ENCODE measurements around the gene CRYAB. TPM values are rescaled to one million over a fixed set of nuclear protein-coding genes. Genes with fewer than 3 reads are reported as not detected.

Gene CRYAB
- total RNA-seq, 2 experiments from 2014 or later, result not detected

- Mint-ChIP-seq H3K9me3 (no peaks in the 10 kb centered on the region), H3K27ac (peak within 1 kb of the TSS; percentile 94)
- POLR2A ChIA-PET, result interaction anchor here (1.5 to 2.3 kb wide), 3 partner anchors 9 to 103 kb away, joined by 4 to 14 read pairs (median 8); partner anchors contain the start of gene ALG9
These were observed 32.5 kb downstream of the CRYAB start, which contains the start of the genes CFAP68 and FDXACB1 for GRCh38 chr11:111878849-111879636. CFAP68 (plus strand) TSS chr11:111879541; CDS start chr11:111879561, 20 bp downstream. FDXACB1 (minus strand) TSS chr11:111879165; CDS start chr11:111879132, 33 bp downstream.

DNA sequence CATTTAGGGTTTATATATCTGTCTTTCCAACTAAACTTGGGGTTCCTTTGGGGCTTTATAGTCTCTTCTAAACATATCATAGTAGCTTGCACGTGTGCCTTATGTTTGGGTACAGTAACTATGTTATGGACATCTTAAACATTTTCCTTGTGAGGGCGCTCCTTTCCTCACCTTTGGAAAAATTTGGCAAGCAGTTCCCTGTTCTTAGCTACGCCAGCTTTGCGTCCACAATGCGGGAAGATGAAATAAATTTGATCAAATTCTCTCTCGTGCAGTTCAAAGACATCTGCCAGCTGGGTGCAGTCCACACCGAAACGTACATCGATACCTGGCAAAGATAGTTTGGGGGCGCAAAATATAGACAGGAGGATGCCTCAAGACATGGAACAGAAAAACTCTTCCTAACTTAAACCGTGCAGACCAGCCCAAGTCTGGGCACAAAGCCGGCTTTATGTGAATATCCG lies 33.2 kb downstream of the CRYAB start:
- no peak for DNase-seq
- Mint-ChIP-seq H3K27ac (peak overlapping the region; percentile 94), H3K4me1 (peaks cover 25% of the 10 kb centered on the region), H3K9me3 (no peaks in the 10 kb centered on the region), H3K4me3 (peak overlapping the region; percentile 89), H3K27me3 (no peaks in the 10 kb centered on the region), H3K36me3 (ENCODE audit: low read depth) (peaks cover 4% of the 10 kb centered on the region)
- ChIA-PET POLR2A (interaction anchor here (1.2 to 1.5 kb wide), 2 partner anchors 104 to 196 kb away, joined by 3 to 4 read pairs; no protein-coding TSS in a partner anchor), CTCF (interaction anchor here (0.6 to 1.5 kb wide), 5 partner anchors 9 to 206 kb away, joined by 3 to 7 read pairs (median 5); no protein-coding TSS in a partner anchor)

More at GRCh38 chr11:111878849-111879636, 32.5 kb downstream of the CRYAB start, which contains the start of the genes CFAP68 and FDXACB1:
- peak within 1 kb of the TSS; percentile 89 for H3K4me3 Mint-ChIP-seq
- peak; percentile 95 for DNase-seq
- peaks cover 4% of the 10 kb centered on the region for H3K36me3 Mint-ChIP-seq (ENCODE audit: low read depth)
- H3K27me3 Mint-ChIP-seq, result no peaks in the 10 kb centered on the region
- CTCF ChIA-PET, result interaction anchor here (1.3 to 1.6 kb wide), 4 partner anchors 8 to 53 kb away, joined by 6 to 11 read pairs (median 8); partner anchors contain the start of gene ALG9
- H3K4me1 Mint-ChIP-seq, result peaks cover 25% of the 10 kb centered on the region

DNA sequence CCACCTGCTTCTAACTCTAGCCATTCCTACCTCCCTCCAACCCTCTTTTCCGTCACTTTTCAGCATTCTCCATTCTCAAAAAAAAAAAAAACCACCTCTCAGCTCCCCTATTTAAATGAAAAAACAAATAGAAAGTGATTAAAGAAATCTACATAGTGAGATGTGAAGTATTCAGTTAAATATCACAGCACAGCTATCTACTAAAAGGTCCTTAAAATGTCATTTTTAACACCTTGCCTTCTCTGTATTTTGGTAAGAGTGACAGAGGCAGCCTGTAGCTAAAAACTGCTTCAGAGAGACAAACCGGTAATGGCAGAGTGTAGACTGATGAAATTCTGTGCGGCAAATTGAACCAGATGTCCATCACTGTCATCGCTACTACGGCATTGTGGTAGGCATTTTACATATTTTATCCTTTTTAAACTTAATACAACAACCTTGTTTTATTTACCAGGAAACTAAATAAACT lies 39.8 kb downstream of the CRYAB start:
- Mint-ChIP-seq H3K27ac (peak overlapping the region; percentile 76), H3K9me3 (no peaks in the 10 kb centered on the region), H3K4me1 (peaks cover 32% of the 10 kb centered on the region), H3K4me3 (peak overlapping the region; percentile 91), H3K36me3 (ENCODE audit: low read depth) (peaks cover 28% of the 10 kb centered on the region), H3K27me3 (no peaks in the 10 kb centered on the region)
- POLR2A ChIA-PET, result interaction anchor here (0.9 to 2.5 kb wide), 7 partner anchors 8 to 107 kb away, joined by 3 to 23 read pairs (median 6); partner anchors contain the start of genes C11orf52, CFAP68 and FDXACB1
- no peak for DNase-seq
- CTCF ChIA-PET, result interaction anchor here (0.7 to 3.4 kb wide), 17 partner anchors 8 to 1437 kb away, joined by 3 to 16 read pairs (median 4); partner anchors contain the start of genes CFAP68, NKAPD1 and PIH1D2

GRCh38 chr11:111870886-111871692 lies 40.5 kb downstream of the CRYAB start, which contains the start of gene ALG9:
ALG9 (minus strand) TSS chr11:111871581; CDS start chr11:111871482, 99 bp downstream.
- peak; percentile 89 for DNase-seq
- ChIA-PET CTCF (interaction anchor here (0.6 to 3.4 kb wide), 22 partner anchors 9 to 1436 kb away, joined by 3 to 16 read pairs (median 4); partner anchors contain the start of genes CFAP68, NKAPD1 and PIH1D2), POLR2A (interaction anchor here (0.9 to 2.5 kb wide), 9 partner anchors 9 to 106 kb away, joined by 3 to 23 read pairs (median 5); partner anchors contain the start of genes C11orf52, CFAP68, FDXACB1 and PPP2R1B)
- peaks cover 33% of the 10 kb centered on the region for H3K36me3 Mint-ChIP-seq (ENCODE audit: low read depth)
- H3K27me3 Mint-ChIP-seq, result no peaks in the 10 kb centered on the region
- H3K9me3 Mint-ChIP-seq, result no peaks in the 10 kb centered on the region
- H3K4me1 Mint-ChIP-seq, result peaks cover 32% of the 10 kb centered on the region
- peak within 1 kb of the TSS; percentile 91 for H3K4me3 Mint-ChIP-seq
- peak within 1 kb of the TSS; percentile 85 for H3K27ac Mint-ChIP-seq

DNA sequence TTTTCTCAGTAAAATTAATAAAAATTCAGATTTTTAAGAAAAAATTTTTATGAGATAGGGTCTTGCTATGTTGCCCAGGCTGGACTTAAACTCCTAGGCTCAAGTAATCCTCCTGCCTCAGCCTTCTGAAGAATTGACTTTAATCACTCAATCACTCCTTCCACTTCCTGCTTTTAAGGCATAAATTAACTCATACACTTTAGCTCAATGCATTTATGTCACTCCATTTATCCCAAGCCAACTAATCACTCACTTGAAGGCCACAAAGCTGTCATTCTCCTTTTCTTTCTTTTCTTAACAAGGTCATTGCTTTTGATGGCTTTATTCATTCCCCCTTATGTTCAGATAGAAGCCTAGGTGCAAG lies 41.1 kb downstream of the CRYAB start:
- H3K27ac Mint-ChIP-seq, result peak overlapping the region; percentile 85
- H3K27me3 Mint-ChIP-seq, result no peaks in the 10 kb centered on the region
- ChIA-PET POLR2A (interaction anchor here (0.9 to 2.5 kb wide), 6 partner anchors 9 to 105 kb away, joined by 3 to 23 read pairs (median 7); partner anchors contain the start of genes CFAP68, FDXACB1 and PPP2R1B), CTCF (interaction anchor here (0.6 to 3.4 kb wide), 13 partner anchors 9 to 1435 kb away, joined by 3 to 16 read pairs (median 4); partner anchors contain the start of genes CFAP68, NKAPD1 and PIH1D2)
- no peak for DNase-seq
- peaks cover 33% of the 10 kb centered on the region for H3K36me3 Mint-ChIP-seq (ENCODE audit: low read depth)
- peak overlapping the region; percentile 91 for H3K4me3 Mint-ChIP-seq
- no peaks in the 10 kb centered on the region for H3K9me3 Mint-ChIP-seq
- peaks cover 32% of the 10 kb centered on the region for H3K4me1 Mint-ChIP-seq

DNA sequence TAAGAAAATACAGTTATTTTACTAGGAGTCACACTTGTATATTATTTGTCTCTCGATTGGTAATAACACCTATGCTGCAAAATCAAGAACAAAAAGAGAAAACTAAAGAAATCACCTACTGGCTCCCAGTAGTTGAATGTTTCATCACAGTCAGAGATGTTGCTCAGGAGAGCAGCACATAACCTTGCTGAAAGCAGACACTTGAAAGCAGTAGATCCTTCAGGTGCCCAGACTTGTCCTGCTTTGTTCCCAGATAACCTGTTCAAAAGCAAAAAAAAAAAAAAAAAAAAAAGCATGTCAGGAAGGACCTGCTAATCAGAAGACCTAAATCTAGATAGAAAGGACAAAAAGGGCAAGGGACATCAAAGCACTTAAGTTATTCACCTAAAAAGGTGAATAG lies 41.5 kb downstream of the CRYAB start:
- CTCF ChIA-PET, result interaction anchor here (0.6 to 3.4 kb wide), 10 partner anchors 9 to 267 kb away, joined by 3 to 16 read pairs (median 4); partner anchors contain the start of gene CFAP68
- POLR2A ChIA-PET, result interaction anchor here (0.9 to 2.5 kb wide), 6 partner anchors 10 to 105 kb away, joined by 3 to 23 read pairs (median 7); partner anchors contain the start of genes CFAP68, FDXACB1 and PPP2R1B
- H3K4me3 Mint-ChIP-seq, result no peak overlapping the region

GRCh38 chr11:111860257-111860656 lies 51.3 kb downstream of the CRYAB start:
- CTCF ChIA-PET, result interaction anchor here (2.5 kb wide), 1 partner anchor 18 kb away, joined by 7 read pairs; no protein-coding TSS in a partner anchor
- no peak for DNase-seq
- Mint-ChIP-seq H3K27ac (no peak overlapping the region), H3K4me3 (no peak overlapping the region), H3K27me3 (no peaks in the 10 kb centered on the region), H3K4me1 (no peaks in the 10 kb centered on the region), H3K36me3 (ENCODE audit: low read depth) (peaks cover 47% of the 10 kb centered on the region), H3K9me3 (no peaks in the 10 kb centered on the region)
- POLR2A ChIA-PET, result interaction anchor here (1.2 kb wide), 1 partner anchor 67 kb away, joined by 3 read pairs; no protein-coding TSS in a partner anchor

More for the DNA sequence above, 41.5 kb downstream of the CRYAB start:
- H3K36me3 Mint-ChIP-seq (ENCODE audit: low read depth), result peaks cover 36% of the 10 kb centered on the region
- DNase-seq, result no peak
- no peak overlapping the region for H3K27ac Mint-ChIP-seq
- no peaks in the 10 kb centered on the region for H3K27me3 Mint-ChIP-seq
- no peaks in the 10 kb centered on the region for H3K9me3 Mint-ChIP-seq
- H3K4me1 Mint-ChIP-seq, result peaks cover 32% of the 10 kb centered on the region

Other genes with a start within 250 kb of the CRYAB start
- 10 to 100 TPM; 51.3 to 55.7 TPM for gene PPP2R1B, start 145.4 kb downstream of the CRYAB start, total RNA-seq
- 10 to 100 TPM; 24.8 to 25.0 TPM for gene ALG9, start 40.2 kb downstream of the CRYAB start, total RNA-seq
- gene FDXACB1, start 32.6 kb downstream of the CRYAB start, total RNA-seq, result 1 to 10 TPM; 2.9 to 3.6 TPM
- 10 to 100 TPM; 19.0 to 19.4 TPM for gene CFAP68, start 32.2 kb downstream of the CRYAB start, total RNA-seq
- not detected for gene HSPB2, start 964 bp upstream of the CRYAB start, total RNA-seq
- gene C11orf52, start 7.1 kb upstream of the CRYAB start, total RNA-seq, result not detected
- gene DIXDC1, start 25.6 kb upstream of the CRYAB start, total RNA-seq, result 1 to 10 TPM; 5.6 to 7.4 TPM
- gene DLAT, start 113.6 kb upstream of the CRYAB start, total RNA-seq, result 10 to 100 TPM; 26.2 to 26.7 TPM
- gene PIH1D2, start 162.2 kb upstream of the CRYAB start, total RNA-seq, result under 1 TPM in 1 of 2 experiments, not detected in 1; 0.18 TPM
- gene NKAPD1, start 162.5 kb upstream of the CRYAB start, total RNA-seq, result 10 to 100 TPM; 21.2 to 23.9 TPM
- gene TIMM8B, start 175.0 kb upstream of the CRYAB start, total RNA-seq, result 10 to 100 TPM; 38.9 to 40.0 TPM
- gene SDHD, start 175.1 kb upstream of the CRYAB start, total RNA-seq, result 10 to 100 TPM; 76.7 to 78.5 TPM